Liver (tissue), 9 donors: ENCODE data around the gene CNRIP1. TPM values are rescaled to one million over a fixed set of nuclear protein-coding genes. Genes with fewer than 3 reads are reported as not detected.

Experiments
- DNase-seq: peaks from one replicate; pipeline ENCODE4 v3.0.0-alpha.2; 2017; ENCODE audit warnings: low spot score
- H3K27ac ChIP-seq, 2 donors: one replicate each; pipeline ENCODE4 v1.7.0; 2013; ENCODE audit warnings: inconsistent platforms in 2 of 2, low read length in 2 of 2, control low read depth in 1 of 2, low read depth in 1 of 2, mild to moderate bottlenecking in 1 of 2
- H3K27me3 ChIP-seq, 4 donors: one replicate each; pipeline versions ENCODE4 v1.6.1 to v1.7.0; 2013; ENCODE audit warnings: low read length in 3 of 4, inconsistent platforms in 1 of 4, mild to moderate bottlenecking in 1 of 4, moderate library complexity in 1 of 4; ENCODE audit not compliant: control insufficient read depth in 4 of 4, insufficient read depth in 4 of 4
- H3K36me3 ChIP-seq, 4 donors: one replicate each; pipeline versions ENCODE4 v1.6.1 to v1.7.0; 2013; ENCODE audit warnings: low read length in 3 of 4, mild to moderate bottlenecking in 3 of 4, low read depth in 1 of 4, moderate library complexity in 1 of 4; ENCODE audit not compliant: control insufficient read depth in 4 of 4, insufficient read depth in 3 of 4
- H3K4me1 ChIP-seq, 4 donors: one replicate each; pipeline versions ENCODE4 v1.6.1 to v1.7.0; 2013; ENCODE audit warnings: low read length in 3 of 4, mild to moderate bottlenecking in 3 of 4, moderate library complexity in 1 of 4; ENCODE audit not compliant: control insufficient read depth in 4 of 4, insufficient read depth in 4 of 4
- H3K4me3 ChIP-seq, 3 donors: one replicate each; pipeline versions ENCODE4 v1.6.1 to v1.7.0; 2013; ENCODE audit warnings: low read length in 3 of 3, control low read depth in 1 of 3, low read depth in 1 of 3, mild to moderate bottlenecking in 1 of 3
- H3K9ac ChIP-seq, 2 donors: one replicate each; pipeline ENCODE4 v1.7.0; 2013; ENCODE audit warnings: low read length in 2 of 2, mild to moderate bottlenecking in 2 of 2, moderate library complexity in 2 of 2, control low read depth in 1 of 2, low read depth in 1 of 2
- H3K9me3 ChIP-seq, 4 donors: one replicate each; pipeline versions ENCODE4 v1.6.1 to v1.7.0; 2013; ENCODE audit warnings: low read length in 3 of 4; ENCODE audit not compliant: control insufficient read depth in 4 of 4
- EGR1 ChIP-seq, 2 donors: IDR thresholded peaks; 2 replicates each; pipeline ENCODE4 v1.6.1; 2016 to 2018; ENCODE audit warnings: antibody characterized with exemption in 2 of 2, low read depth in 2 of 2
- FOXA1 ChIP-seq: IDR thresholded peaks from 2 replicates; pipeline ENCODE4 v1.6.1; 2016; ENCODE audit warnings: antibody characterized with exemption
- FOXA2 ChIP-seq: IDR thresholded peaks from 2 replicates; pipeline ENCODE4 v1.6.1; 2016; ENCODE audit warnings: antibody characterized with exemption
- GABPA ChIP-seq, 2 donors: IDR thresholded peaks in 1 of 2; conservative IDR thresholded peaks in 1 of 2; 2 replicates each; pipeline ENCODE4 v1.6.1; 2016; ENCODE audit warnings: antibody characterized with exemption in 2 of 2, mild to moderate bottlenecking in 1 of 2, moderate library complexity in 1 of 2
- HNF4A ChIP-seq, 2 donors: conservative IDR thresholded peaks; 2 replicates each; pipeline ENCODE4 v1.6.1; 2016; ENCODE audit warnings: antibody characterized with exemption in 2 of 2, mild to moderate bottlenecking in 2 of 2
- HNF4G ChIP-seq: IDR thresholded peaks from 2 replicates; pipeline ENCODE4 v1.6.1; 2016; ENCODE audit warnings: antibody characterized with exemption
- JUND ChIP-seq, 2 donors: IDR thresholded peaks; 2 replicates each; pipeline ENCODE4 v1.6.1; 2016; ENCODE audit warnings: antibody characterized with exemption in 2 of 2
- NR2F2 ChIP-seq: IDR thresholded peaks from 2 replicates; pipeline ENCODE4 v1.6.1; 2016; ENCODE audit warnings: antibody characterized with exemption
- RAD21 ChIP-seq, 2 donors: IDR thresholded peaks; 2 replicates each; pipeline ENCODE4 v1.6.1; 2016; ENCODE audit warnings: antibody characterized with exemption in 2 of 2, mild to moderate bottlenecking in 2 of 2
- REST ChIP-seq: IDR thresholded peaks from 2 replicates; pipeline ENCODE4 v1.6.1; 2016; ENCODE audit warnings: antibody characterized with exemption, mild to moderate bottlenecking
- RXRA ChIP-seq, 2 donors: IDR thresholded peaks; 2 replicates each; pipeline ENCODE4 v1.6.1; 2017 to 2018; ENCODE audit warnings: antibody characterized with exemption in 2 of 2, mild to moderate bottlenecking in 1 of 2
- SP1 ChIP-seq: IDR thresholded peaks from 2 replicates; pipeline ENCODE4 v1.6.1; 2018; ENCODE audit warnings: antibody characterized with exemption, mild to moderate bottlenecking
- TAF1 ChIP-seq: conservative IDR thresholded peaks from 2 replicates; pipeline ENCODE4 v1.6.1; 2016; ENCODE audit warnings: antibody characterized with exemption, mild to moderate bottlenecking
- YY1 ChIP-seq: IDR thresholded peaks from 2 replicates; pipeline ENCODE4 v1.6.1; 2016; ENCODE audit warnings: antibody characterized with exemption, mild to moderate bottlenecking
- ZBTB33 ChIP-seq: IDR thresholded peaks from 2 replicates; pipeline ENCODE4 v1.6.1; 2016; ENCODE audit warnings: antibody characterized with exemption
- WGBS: extraction: QIAGEN DNeasy Blood & Tissue Kit; methylation state at CpG from one replicate; pipeline ENCODE4 v1.1.7; 2013; 5-methylcytosine and 5-hydroxymethylcytosine counted together
- polyA plus RNA-seq, 2 donors: library from polyadenylated mRNA; stranded (reverse) in 1 of 2; unstranded in 1 of 2; fragments of 200-250 nt in 1 of 2; fragments of >200 nt in 1 of 2; fragmentation: Nextera tagmentation in 1 of 2; extraction: Ambion mirVana in 1 of 2; gene quantifications; one replicate each; pipeline versions ENCODE4 v1.2.1 to v1.2.3, GENCODE V29; 2013 to 2015
- total RNA-seq, 2 donors: library from RNA; depleted of rRNA; stranded (reverse); fragments of >200 nt; gene quantifications; one replicate each; pipeline ENCODE4 v1.2.3, GENCODE V29; 2014
- TF ChIP-seq, protein P1 (sequence below): IDR thresholded peaks from 2 replicates; pipeline ENCODE4 v1.6.1; 2016; ENCODE audit warnings: antibody characterized with exemption
- TF ChIP-seq, protein P2 (sequence below): fragments of 150-350 bp; IDR thresholded peaks from 2 replicates; pipeline ENCODE4 v1.5.1; 2017; ENCODE audit warnings: improper control_type of control experiment, low read depth, low read length; ENCODE audit not compliant: missing input control
- TF ChIP-seq, protein P3 (sequence below): IDR thresholded peaks from 2 replicates; pipeline ENCODE4 v1.6.1; 2016; ENCODE audit warnings: antibody characterized with exemption
- donor health status: healthy.
- donor health status: healthy.
- donor health status: healthy.
- donor health status: healthy.
- donor health status: healthy.

CNRIP1 gene
- total and polyA plus RNA-seq, 4 donors, result 2.8 to 26.4 (median 3.1) TPM

- no peak for TF ChIP-seq RXRA (IDR thresholded peaks at IDR 0.05)
- TF ChIP-seq HNF4G, result no peak
- TF ChIP-seq RAD21 (IDR thresholded peaks at IDR 0.05), result no peak
- TF ChIP-seq HNF4A (conservative IDR thresholded peaks at IDR 0.05), result no peak
- TF ChIP-seq FOXA2, result no peak
- TF ChIP-seq SP1, result no peak
- TF ChIP-seq, protein P1, sequence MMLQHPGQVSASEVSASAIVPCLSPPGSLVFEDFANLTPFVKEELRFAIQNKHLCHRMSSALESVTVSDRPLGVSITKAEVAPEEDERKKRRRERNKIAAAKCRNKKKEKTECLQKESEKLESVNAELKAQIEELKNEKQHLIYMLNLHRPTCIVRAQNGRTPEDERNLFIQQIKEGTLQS, result no peak
- TF ChIP-seq NR2F2, result no peak
- TF ChIP-seq, protein P2, sequence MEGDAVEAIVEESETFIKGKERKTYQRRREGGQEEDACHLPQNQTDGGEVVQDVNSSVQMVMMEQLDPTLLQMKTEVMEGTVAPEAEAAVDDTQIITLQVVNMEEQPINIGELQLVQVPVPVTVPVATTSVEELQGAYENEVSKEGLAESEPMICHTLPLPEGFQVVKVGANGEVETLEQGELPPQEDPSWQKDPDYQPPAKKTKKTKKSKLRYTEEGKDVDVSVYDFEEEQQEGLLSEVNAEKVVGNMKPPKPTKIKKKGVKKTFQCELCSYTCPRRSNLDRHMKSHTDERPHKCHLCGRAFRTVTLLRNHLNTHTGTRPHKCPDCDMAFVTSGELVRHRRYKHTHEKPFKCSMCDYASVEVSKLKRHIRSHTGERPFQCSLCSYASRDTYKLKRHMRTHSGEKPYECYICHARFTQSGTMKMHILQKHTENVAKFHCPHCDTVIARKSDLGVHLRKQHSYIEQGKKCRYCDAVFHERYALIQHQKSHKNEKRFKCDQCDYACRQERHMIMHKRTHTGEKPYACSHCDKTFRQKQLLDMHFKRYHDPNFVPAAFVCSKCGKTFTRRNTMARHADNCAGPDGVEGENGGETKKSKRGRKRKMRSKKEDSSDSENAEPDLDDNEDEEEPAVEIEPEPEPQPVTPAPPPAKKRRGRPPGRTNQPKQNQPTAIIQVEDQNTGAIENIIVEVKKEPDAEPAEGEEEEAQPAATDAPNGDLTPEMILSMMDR, result no peak
- no peak for TF ChIP-seq JUND (IDR thresholded peaks at IDR 0.05)
- no peak for TF ChIP-seq GABPA (IDR thresholded peaks at IDR 0.05 in 1 of 2, conservative IDR thresholded peaks at IDR 0.05 in 1 of 2)
- TF ChIP-seq TAF1, result no peak
- TF ChIP-seq EGR1 (IDR thresholded peaks at IDR 0.05; ENCODE audit: low read depth in 2 of 2), result no peak
- no peak for TF ChIP-seq FOXA1
- TF ChIP-seq, protein P3, sequence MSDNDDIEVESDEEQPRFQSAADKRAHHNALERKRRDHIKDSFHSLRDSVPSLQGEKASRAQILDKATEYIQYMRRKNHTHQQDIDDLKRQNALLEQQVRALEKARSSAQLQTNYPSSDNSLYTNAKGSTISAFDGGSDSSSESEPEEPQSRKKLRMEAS, result no peak
- TF ChIP-seq ZBTB33, result no peak
- TF ChIP-seq YY1, result no peak
- no peak for TF ChIP-seq REST
- no peak for DNase-seq
- Histone ChIP-seq H3K4me3 (no peak overlapping the region), H3K9ac (no peak overlapping the region), H3K36me3 (no peaks in the 10 kb centered on the region), H3K9me3 (no peaks in the 10 kb centered on the region), H3K4me1 (peaks cover 8 to 49% (median 29%) of the 10 kb centered on the region in 4 donors), H3K27ac (no peak overlapping the region), H3K27me3 (no peaks in the 10 kb centered on the region)
- WGBS, result 98% methylated on average over 4 of the region's 4 CpGs
These were observed 74.7 kb downstream of the CNRIP1 start for GRCh38 chr2:68245066-68245465.
